ENCODE data around the gene SIX5.

SIX5 gene

DNA sequence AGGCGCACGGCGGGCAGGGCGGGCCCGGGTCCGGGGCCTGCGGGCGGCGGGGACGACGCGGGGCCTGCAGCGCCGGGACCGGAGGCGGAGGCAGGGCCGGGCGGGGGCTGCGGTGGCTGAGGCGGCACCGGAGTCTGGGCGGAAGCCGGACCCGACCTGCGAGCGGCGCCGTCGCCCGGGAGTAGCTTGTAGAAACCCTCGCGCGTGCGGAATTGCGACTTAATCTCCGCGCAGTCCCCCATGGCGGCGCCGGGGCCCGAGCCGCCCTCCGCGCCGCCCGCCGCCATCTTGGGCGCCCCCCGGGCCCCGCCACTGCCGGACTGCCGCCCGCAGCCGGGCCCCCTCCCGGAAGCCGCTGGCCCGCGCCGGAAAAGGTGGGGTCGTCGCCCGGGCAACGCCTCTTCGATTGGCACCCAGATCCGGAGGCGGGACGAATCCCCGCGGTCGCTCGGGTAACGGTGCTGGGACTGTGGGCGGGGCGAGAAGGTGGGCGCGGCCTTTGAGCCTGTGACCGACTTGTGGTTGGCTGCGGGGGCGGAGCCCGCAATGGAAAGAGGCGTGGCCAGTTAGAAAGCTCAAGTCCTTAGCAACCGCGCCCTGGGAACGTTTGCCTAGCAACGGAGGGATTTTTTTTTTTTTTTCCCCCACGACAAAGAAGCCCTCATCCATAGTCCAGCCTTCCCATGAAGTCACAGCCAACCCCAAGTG, 23.6 kb upstream of the SIX5 start, which contains the start of gene DMWD:
Gene DMWD, minus strand, starts transcription at position 376 of the 708 bp plus-strand sequence. Its CDS starts 89 bp downstream, at position 287.
- DNase-seq: peak; percentile 100

GRCh38 chr19:45791744-45792469, 22.9 kb upstream of the SIX5 start:
- no peak for DNase-seq

DNA sequence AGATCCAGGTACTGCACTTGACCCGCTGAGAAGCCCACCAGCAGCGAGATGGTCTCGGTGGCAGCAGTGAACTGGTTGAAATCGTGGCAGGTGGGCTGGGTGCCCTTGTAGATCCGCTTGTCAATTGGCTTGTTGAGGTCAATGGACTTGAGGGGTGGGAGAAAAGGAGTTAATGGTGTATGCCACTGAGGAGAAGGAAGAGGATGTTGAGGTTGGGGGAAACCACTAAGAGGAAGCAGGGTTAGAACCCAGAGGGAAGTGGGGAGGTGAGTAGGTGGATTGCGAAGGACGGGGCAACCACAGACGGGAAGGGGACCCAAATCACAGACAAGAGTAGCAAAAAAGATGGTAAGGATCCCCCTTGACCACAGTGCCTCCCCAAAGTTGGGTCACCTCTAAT, 21.9 kb upstream of the SIX5 start:
- peak; percentile 75 for DNase-seq

DNA sequence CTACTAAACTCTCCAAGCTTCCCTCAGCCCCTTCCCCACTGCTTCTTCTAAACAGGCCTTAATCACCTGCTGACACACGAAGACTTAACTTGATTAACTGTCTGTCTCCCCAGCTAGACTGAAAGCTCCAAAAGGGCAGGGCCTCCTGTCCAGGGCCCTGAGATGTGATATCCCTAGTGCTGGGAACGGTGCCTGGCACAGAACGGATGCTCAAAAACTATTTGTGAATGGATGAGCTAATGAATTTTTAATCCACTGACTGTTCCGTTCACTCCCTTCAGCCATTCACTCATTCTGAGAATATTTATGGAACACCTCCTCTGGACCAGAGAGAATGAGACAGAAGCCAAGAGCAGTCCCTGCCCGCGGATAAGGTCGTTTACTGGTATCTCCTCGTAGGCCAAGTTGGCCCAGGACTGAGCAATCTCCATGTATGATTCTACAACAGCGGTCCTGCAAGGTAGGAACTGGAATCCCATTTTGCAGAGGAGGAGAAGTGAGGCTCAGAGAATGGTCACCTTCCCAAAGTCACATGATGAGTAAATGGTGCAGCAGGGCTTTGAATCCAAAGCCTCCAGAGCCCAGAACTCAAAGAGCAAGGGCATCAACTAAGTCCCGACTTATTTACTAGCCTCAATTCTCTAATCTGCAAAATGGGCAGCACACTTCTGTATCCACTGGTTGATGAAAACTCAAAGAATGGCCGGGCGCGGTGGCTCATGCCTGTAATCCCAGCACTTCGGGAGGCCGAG, 20.2 kb upstream of the SIX5 start:
- DNase-seq: no peak

- no peak for DNase-seq
Observed at GRCh38 chr19:45786533-45786894, 17.5 kb upstream of the SIX5 start.

DNA sequence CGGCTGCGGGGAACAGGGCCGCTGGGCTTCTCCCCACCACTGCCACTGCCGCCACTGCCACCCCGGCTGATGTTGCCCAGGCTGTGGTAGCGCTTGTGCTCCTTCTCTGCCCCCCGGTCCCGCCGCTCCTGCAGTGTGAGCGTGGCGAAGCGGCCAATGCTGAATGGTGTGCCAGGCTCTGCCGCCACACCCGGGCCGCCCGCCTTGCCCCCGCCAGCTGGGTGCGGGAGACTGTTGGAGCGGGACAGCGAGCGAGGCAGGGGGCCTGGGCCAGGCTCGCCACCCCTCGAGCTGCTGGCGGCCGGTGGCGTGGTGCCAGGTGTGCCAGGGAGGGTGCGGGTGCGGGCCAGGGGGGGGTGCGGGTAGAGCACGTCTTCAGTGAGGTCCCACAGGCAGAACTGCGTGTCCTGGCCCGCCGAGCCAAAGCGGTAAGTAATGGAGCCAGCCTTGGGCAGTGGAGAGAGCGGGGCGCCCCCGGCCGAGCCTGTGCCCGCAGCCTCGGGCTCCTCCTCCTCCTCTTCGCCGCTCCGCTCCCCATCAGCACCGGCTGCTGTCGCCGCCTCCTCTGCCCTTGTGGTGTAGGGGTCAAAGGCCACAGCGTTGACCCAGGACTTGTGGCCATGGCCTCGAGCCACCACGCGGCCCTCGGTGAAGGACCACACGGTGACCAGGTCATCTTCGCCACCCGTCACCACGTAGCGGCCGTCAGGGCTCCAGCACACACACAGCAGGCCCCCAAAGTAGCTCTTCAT, 16.9 kb upstream of the SIX5 start:
- no peak for DNase-seq

- no peak for DNase-seq
Observed at GRCh38 chr19:45785097-45785496, 16.0 kb upstream of the SIX5 start.

DNA sequence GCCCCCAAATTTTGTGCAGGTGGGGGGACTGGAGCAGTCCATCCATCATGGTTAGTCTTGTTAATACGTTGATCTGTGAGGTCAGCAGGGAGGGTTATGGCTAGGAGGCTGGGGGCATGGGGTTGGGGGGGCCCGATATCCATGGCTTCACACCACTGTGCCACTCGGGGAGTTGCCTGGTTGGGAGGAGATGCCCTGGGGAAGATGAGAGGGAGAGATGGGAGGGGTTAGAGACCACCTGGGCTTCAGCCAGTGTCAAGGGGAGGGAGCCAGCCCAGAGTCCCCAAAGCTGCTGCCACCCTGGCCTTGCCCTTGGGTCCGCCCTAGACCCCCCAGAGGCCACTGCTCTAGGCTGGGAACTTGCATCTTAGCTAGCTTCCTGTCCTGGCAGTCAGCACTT, 15.0 kb upstream of the SIX5 start:
- DNase-seq: no peak

DNA sequence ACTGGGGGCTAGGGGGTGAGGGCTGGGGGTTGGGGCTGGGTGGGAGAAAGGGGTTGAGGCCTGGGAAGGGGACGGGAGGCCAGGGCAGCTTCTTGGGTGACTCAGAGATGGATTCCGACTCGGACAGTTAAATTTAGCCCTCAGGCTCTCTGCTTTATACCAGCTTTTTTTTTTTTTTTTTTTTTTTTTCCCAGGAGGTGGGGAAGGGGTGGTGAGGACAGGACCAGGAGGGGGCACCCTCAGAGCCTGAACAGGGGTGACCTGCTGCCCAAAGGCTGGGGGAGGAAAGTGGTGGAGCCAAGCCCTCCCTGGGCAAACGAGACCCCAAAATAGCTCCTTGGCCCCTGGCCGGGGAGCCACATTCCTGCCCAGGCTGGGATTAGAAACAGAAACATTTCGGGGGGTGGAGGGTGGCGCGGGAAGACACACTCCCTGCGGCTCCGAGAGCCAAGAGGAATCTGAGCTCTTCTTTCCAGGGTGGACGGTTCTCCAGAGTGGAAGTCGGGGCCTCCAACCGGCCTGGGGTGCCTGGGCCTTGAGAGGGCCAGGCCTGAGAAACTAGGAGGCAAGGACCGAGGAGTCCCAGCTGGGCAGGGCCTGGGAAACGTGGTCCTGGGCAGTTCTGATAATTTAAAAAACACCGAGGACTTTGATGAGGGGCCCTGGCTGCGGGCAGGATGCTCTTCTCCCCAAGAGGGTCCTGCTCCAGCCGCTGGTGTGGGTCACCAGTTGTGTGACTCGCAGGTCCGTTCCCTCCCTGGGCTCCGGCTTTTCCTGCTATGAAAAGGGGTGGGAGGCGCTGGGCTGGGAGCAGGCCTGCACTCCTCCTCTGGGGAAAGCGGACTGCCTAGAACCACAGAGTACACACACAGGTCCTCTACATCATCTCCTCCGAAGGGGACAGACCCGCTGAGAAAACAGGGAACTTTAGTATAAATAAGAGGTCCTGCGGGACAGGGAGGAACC, 14.1 kb upstream of the SIX5 start:
- DNase-seq: no peak

DNA sequence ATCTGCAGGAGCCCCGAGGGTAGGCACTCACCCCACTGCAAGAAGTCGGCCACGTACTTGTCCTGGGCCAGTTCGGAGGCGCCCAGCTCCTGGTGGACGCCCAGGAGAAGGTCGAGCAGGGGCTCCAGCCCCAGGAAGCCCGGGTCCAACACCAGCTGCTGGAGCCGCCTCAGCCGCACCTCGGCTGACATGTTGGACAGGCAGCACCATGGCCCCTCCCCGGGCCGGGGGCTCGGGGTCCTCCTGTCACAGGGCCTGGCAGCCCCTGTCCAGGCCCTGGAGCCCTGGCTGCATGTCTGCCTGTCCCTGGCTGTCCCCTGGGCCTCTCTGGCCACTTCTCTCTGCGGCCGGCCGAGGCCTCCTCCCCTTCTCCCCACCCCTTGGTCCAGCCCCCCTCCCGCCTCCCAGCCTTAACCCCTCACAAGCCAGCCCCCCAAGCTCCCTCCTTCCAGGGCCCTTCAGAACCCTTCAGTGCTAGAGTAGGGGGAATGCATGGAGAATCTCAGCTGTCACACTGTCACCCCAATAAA, 13.2 kb upstream of the SIX5 start, which contains the start of gene DMPK:
Gene DMPK, minus strand, starts transcription at position 329 of the 530 bp plus-strand sequence. Its CDS starts 138 bp downstream, at position 191.
- DNase-seq: no peak

- DNase-seq: no peak
Observed at GRCh38 chr19:45781214-45782161, 12.4 kb upstream of the SIX5 start.

- DNase-seq: no peak
Observed at GRCh38 chr19:45780448-45781213, 11.6 kb upstream of the SIX5 start.

DNA sequence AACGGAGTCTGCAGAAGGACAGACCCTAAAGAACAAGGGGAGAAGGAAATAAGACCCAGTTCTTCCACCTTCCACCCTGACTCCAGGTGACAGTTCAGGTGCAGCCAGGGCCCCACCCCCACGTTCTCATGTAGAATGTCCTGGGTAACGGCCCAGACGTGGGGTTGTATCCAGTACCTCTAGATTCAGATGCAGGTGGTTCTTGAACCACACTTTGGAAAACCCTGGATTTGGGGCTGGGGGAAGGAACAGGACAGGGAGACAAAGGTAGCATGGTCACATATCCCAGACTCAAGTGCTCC, 11.0 kb upstream of the SIX5 start:
- no peak for DNase-seq

DNA sequence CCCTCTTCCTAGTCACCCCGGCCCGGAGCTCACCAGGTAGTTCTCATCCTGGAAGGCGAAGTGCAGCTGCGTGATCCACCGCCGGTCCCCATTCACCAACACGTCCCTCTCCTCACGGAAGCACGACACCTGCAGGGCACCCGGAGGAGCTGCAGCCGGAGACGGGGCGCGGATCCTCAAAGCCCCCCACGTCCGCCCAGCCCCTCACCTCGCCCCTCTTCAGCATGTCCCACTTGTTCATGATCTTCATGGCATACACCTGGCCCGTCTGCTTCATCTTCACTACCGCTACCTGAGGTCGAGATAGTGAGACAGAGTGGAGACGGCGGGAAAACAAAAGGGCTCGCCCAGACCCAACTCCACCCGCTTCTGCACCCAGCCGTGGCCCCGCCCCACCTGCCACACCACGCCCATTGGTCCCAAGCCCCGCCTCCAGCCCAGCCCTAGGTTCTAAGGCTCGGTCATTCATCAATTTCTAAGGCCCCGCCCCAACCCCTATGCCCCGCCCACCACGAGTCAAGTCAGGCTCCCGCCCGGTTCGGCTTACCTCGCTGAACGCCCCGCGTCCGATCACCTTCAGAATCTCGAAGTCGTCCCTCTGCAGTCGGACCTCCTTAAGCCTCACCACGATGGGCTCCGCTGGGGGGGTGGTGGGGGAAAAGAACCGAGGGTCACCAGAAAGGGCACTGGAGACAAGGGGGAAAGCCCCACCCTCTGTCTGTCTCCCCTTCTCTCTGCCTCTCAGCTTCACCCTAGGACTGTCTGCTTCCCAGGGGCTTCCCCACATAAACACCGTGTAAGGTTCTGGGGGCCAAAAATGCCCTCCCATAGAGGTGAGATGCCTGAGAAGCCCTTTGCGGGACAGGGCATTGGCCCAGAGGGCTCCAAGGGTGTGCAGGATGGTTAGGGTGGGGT, 10.4 kb upstream of the SIX5 start:
- DNase-seq: peak; percentile 95

DNA sequence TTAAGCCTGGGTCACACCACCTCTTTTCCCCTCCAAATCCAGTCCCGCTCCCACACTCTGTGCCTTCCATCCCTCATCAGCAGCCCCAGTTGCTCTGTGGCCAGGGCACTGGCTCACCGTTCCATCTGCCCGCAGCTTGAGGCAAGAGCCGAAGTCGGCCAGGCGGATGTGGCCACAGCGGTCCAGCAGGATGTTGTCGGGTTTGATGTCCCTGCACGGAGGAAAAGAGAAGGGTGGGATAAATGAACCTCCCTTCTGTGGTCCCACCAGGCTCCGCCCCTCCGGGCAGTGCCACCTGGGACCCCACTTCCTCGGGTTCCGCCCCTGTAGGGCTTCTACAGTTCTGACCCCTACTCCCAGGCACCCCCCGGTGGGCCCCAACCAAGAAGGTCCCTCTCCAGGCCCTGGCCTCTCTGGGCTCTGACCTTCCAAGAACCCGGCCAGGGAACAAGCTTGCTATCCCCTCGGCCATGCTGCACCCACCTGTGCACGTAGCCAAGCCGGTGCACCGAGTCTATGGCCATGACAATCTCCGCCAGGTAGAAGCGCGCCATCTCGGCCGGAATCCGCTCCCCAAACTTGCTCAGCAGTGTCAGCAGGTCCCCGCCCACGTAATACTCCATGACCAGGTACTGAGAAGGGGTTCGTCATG, 9.1 kb upstream of the SIX5 start:
- DNase-seq: no peak

DNA sequence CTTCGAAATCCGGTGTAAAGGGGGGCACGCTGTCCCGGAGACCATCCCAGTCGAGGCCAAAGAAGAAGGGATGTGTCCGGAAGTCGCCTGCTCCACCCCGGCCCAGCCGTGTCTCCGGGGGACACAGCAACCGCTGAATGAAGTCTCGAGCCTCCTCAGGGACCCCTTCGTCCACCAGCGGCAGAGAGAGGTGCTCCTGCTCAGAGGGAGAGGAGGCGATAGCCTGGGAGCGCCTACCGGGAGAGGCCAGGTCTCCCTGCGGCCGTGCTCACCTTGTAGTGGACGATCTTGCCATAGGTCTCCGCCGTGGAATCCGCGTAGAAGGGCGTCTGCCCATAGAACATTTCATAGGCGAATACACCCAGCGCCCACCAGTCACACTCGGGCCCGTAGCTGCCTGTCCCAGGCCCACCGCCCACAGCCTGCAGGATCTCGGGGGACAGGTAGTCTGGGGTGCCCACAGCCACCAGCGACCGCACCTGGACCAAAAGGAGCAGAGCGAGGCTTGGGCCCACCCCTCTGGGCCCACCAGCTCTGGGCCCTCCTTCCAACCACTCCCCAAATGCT, 8.4 kb upstream of the SIX5 start:
- DNase-seq: no peak

DNA sequence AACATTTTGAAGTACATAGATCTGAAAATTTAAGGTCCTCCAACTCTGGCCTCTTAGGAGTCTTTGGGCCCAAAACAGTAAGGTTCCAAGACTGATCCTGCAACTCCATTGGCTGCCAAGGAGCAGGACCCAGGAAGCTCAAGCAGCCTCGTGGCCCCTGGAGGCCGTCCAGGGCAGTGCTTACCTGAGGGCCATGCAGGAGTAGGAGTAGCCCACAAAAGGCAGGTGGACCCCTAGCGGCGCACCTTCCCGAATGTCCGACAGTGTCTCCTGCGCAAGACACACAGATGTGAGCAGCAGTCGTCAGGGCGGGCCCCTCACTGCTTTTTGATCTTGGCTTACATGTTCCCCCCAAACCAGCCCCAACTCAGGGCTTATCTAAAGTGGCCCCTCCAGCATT, 5.7 kb upstream of the SIX5 start:
- DNase-seq: no peak

DNA sequence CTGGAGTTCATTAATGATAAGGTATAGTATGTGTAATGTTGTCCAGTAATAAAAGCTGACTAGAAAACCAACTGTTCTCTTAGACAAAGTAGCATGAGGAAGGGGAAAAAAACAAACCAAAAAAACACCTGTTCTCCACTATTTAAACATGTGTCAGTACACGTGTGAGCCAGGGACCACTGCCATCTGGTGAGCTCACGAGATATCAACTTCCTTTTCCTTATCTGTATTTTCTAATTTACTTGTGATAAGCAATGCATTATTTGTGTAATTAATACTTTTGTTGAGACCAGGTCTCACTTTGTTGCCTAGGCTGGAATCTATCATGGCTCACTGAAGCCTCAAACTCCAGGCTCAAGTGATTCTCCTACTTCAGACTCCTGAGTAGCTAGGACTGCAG, 4.3 kb upstream of the SIX5 start:
- DNase-seq: no peak
